Vein endothelial cell (primary cell): ENCODE results near the gene TPO. TPM values are rescaled to one million over a fixed set of nuclear protein-coding genes. Genes with fewer than 3 reads are reported as not detected.

ENCODE experiments used
- total RNA-seq: library from RNA; depleted of rRNA; stranded (reverse); fragments of >200 nt; gene quantifications from 2 replicates; pipeline ENCODE4 v1.2.3, GENCODE V29; 2012

The TPO gene
- not detected in 2 replicates for total RNA-seq

DNA sequence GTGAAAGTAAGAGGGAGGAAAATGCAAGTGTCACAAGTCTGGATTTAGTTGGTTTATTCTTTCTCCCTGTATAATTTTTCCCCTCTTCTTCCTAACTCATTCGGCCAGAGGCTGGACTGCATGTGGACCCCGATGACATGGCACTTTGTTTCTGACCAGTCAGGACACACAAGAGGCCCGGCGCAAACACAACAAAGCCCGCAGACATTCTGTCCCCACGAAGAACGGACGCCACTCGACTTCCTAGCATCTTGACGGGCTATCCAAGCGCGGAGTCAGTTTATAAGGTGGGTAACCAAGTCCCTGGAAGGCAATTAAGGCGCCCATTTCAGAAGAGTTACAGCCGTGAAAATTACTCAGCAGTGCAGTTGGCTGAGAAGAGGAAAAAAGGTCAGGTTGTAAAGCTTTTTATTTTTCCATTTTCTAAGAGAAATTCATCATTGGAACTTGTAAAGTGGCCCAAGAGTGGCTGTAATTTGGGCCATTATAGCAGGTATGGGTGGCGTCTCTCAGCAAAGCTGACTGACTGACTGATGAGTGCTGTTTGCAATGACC is at the start of gene TPO:
TPO (plus strand) TSS at position 308 of the 555 bp plus-strand sequence. CDS start 946 bp downstream, outside the sequence.

